Naive thymus-derived CD4-positive, alpha-beta T cell (primary cell): Measurements from ENCODE around the gene ITIH2. TPM values are rescaled to one million over a fixed set of nuclear protein-coding genes. Genes with fewer than 3 reads are reported as not detected.

ENCODE experiments used
- ATAC-seq: fragments of 150-1000 bp; cut with Tn5 transposase; 2 replicates; pipeline ENCODE4 v1.10.0; 2021; ENCODE audit warnings: mild to moderate bottlenecking, moderate library complexity
- CTCF ChIA-PET: fragments of 350-600 bp; sonication (Branson Sonifier 250); formaldehyde crosslinking; loops from one replicate; lab custom pipeline; 2021; ENCODE audit warnings: antibody characterized with exemption; lab: Charles Lee
- POLR2A ChIA-PET: fragments of 350-600 bp; sonication (Branson Sonifier 250); formaldehyde crosslinking; loops from one replicate; lab custom pipeline; 2021; ENCODE audit warnings: antibody characterized with exemption, inconsistent platforms; lab: Charles Lee
- DNase-seq, 9 donors: peaks; one replicate each; pipeline versions ENCODE4 v3.0.0 to v3.0.0-alpha.2; 2020 to 2022; ENCODE audit warnings: mixed read lengths in 1 of 9
- H3K27ac ChIP-seq: one replicate; pipeline ENCODE4 v1.7.0; 2013; ENCODE audit warnings: mild to moderate bottlenecking, low read depth, low read length, moderate library complexity
- H3K27me3 ChIP-seq, 2 donors: one replicate each; pipeline ENCODE4 v1.7.0; 2013; ENCODE audit warnings: low read length in 2 of 2, mild to moderate bottlenecking in 2 of 2, moderate library complexity in 2 of 2; ENCODE audit not compliant: control insufficient read depth in 2 of 2, insufficient read depth in 2 of 2
- H3K36me3 ChIP-seq, 3 experiments: 1 replicate in 2 of 3; 2 replicates in 1 of 3; pipeline ENCODE4 v1.7.0; 2013; ENCODE audit warnings: low read length in 3 of 3, mild to moderate bottlenecking in 3 of 3, moderate library complexity in 1 of 3; ENCODE audit not compliant: insufficient read depth in 3 of 3, control insufficient read depth in 2 of 3
- H3K4me1 ChIP-seq, 2 donors: one replicate each; pipeline ENCODE4 v1.7.0; 2013; ENCODE audit warnings: low read length in 2 of 2, mild to moderate bottlenecking in 2 of 2, moderate library complexity in 1 of 2; ENCODE audit not compliant: control insufficient read depth in 2 of 2, insufficient read depth in 2 of 2
- H3K4me3 ChIP-seq: 2 replicates; pipeline ENCODE4 v1.7.0; 2013; ENCODE audit warnings: mild to moderate bottlenecking, low read length
- H3K9me3 ChIP-seq, 3 experiments: 1 replicate in 2 of 3; 2 replicates in 1 of 3; pipeline ENCODE4 v1.7.0; 2013; ENCODE audit warnings: low read length in 3 of 3; ENCODE audit not compliant: control insufficient read depth in 2 of 3
- H3K27ac Mint-ChIP-seq, 9 donors: one replicate each; pipeline ENCODE4 v1.8.0; 2020 to 2022; ENCODE audit warnings: mixed read lengths in 9 of 9, mild to moderate bottlenecking in 8 of 9, moderate library complexity in 5 of 9, inconsistent platforms in 2 of 9
- H3K27me3 Mint-ChIP-seq, 5 donors: one replicate each; pipeline ENCODE4 v1.8.0; 2021 to 2022; ENCODE audit warnings: mixed read lengths in 5 of 5, mild to moderate bottlenecking in 1 of 5
- H3K36me3 Mint-ChIP-seq, 5 donors: one replicate each; pipeline ENCODE4 v1.8.0; 2020 to 2022; ENCODE audit warnings: mixed read lengths in 5 of 5, mild to moderate bottlenecking in 3 of 5, inconsistent platforms in 1 of 5
- H3K4me1 Mint-ChIP-seq, 7 donors: one replicate each; pipeline ENCODE4 v1.8.0; 2020 to 2022; ENCODE audit warnings: mixed read lengths in 7 of 7, mild to moderate bottlenecking in 3 of 7, inconsistent platforms in 1 of 7
- H3K4me3 Mint-ChIP-seq, 10 donors: one replicate each; pipeline ENCODE4 v1.8.0; 2020 to 2022; ENCODE audit warnings: mild to moderate bottlenecking in 10 of 10, mixed read lengths in 10 of 10, moderate library complexity in 6 of 10, inconsistent platforms in 2 of 10
- H3K9me3 Mint-ChIP-seq, 11 donors: one replicate each; pipeline ENCODE4 v1.8.0; 2020 to 2022; ENCODE audit warnings: mixed read lengths in 11 of 11, mild to moderate bottlenecking in 4 of 11, inconsistent platforms in 1 of 11, moderate library complexity in 1 of 11
- intact Hi-C, 2 donors: fragments of 100-400 bp; cut with micrococcal nuclease; formaldehyde crosslinking; loops; one replicate each; pipeline ENCODE4 v1.15.1; 2023
- polyA plus RNA-seq, 2 donors: library from polyadenylated mRNA; unstranded; fragments of 300-500 nt; fragmentation: Illumina TruSeq; gene quantifications; one replicate each; pipeline ENCODE4 v1.2.3, GENCODE V29; 2021
- total RNA-seq, 6 experiments: library from RNA in 5 of 6; stranded (reverse) in 5 of 6; gene quantifications; 1 replicate in 5 of 6; 2 replicates in 1 of 6; pipeline ENCODE4 v1.2.3 and lab custom pipeline; 2021 to 2026

The ITIH2 gene
- total and polyA plus RNA-seq, 7 experiments from 2014 or later = not detected

DNA sequence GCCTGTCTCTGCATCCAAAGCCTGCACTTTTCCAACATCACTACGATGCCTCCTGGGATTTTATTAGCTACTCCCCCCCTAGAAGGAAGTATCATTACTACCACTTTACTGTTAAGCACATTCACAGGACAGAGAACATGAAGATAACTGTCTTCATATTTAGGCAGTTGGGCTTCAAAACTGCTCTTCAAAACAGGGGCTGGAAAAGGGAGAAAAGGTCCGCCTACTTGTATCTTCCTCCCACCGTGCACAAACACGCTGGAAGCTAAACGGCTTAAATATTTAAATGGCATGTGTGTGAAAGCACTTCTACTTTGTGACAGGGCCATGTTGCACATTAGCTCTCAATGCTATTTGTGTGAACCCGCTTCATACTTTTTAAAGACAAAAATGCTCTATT, 37.3 kb upstream of the ITIH2 start:
- ChIA-PET POLR2A (no interaction called here), CTCF (no interaction called here)
- no peaks in the 10 kb centered on the region for H3K9me3 ChIP-seq
- H3K27ac ChIP-seq = no peak overlapping the region
- DNase-seq (no peak), ATAC-seq (no peak)
- H3K36me3 ChIP-seq = no peaks in the 10 kb centered on the region
- peaks cover 7 to 14% of the 10 kb centered on the region in 2 donors for H3K4me1 ChIP-seq
- Mint-ChIP-seq H3K27ac (peak overlapping the region in 1 of 9 donors; percentile 53), H3K4me1 (peaks cover 6 to 23% (median 21%) of the 10 kb centered on the region in 7 donors), H3K27me3 (peaks cover 54 to 74% (median 66%) of the 10 kb centered on the region in 5 donors), H3K4me3 (peak overlapping the region in 9 of 10 donors; percentile 77 to 91 (median 83)), H3K36me3 (peaks cover 0 to 2% (median 0%) of the 10 kb centered on the region in 5 donors), H3K9me3 (no peaks in the 10 kb centered on the region)
- H3K27me3 ChIP-seq = peaks cover 9 to 13% of the 10 kb centered on the region in 2 donors
- intact Hi-C loops = loop anchor here in 1 of 2 donors (2.0 kb wide), 1 partner anchor 21 kb away; no protein-coding TSS in a partner anchor
- peak overlapping the region; percentile 2 for H3K4me3 ChIP-seq

DNA sequence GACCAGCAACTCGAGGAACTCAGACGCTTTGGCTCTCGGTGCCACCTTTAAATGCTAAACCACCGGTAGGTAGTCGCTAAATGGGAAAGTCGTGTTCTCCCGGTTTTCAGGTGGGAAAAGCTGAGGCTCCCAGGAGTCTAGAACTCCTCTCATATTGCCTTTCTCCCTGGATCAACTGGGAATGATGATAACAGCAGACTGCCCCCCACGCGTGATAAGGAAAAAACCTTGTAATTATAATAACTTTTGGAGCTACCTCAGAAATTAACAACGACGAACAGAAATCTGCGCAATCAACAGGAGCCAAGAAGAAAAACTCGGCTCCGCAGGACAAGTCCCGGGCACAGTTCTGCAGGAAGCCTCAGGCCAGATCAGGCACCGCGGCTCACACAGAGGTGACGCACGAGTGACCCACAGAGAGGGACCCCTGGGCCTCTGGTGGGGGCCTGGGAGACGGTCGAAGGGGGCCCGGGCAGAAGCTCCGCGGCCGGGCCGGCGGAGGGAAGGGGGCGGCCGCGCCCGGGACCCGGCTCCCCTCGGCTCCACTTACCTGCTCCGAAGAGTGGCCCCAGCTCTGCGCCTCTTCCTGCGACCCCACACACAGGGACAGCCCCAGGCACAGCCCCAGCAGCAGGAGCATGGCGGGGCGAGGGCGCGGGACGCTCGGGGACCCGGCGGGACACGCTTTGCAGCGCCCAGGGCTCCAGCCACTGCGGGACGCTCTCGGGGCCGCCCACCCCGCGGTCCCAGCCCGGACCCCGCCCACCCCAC, 36.7 kb upstream of the ITIH2 start, which contains the start of gene ITIH5:
ITIH5 (minus strand) TSS at position 714 of the 771 bp plus-strand sequence; CDS start at position 640, 74 bp downstream.
- no peaks in the 10 kb centered on the region for H3K9me3 ChIP-seq
- Mint-ChIP-seq H3K27ac (peak within 1 kb of the TSS in 2 of 9 donors; percentile 53 to 60), H3K27me3 (peaks cover 52 to 74% (median 64%) of the 10 kb centered on the region in 5 donors)

DNA sequence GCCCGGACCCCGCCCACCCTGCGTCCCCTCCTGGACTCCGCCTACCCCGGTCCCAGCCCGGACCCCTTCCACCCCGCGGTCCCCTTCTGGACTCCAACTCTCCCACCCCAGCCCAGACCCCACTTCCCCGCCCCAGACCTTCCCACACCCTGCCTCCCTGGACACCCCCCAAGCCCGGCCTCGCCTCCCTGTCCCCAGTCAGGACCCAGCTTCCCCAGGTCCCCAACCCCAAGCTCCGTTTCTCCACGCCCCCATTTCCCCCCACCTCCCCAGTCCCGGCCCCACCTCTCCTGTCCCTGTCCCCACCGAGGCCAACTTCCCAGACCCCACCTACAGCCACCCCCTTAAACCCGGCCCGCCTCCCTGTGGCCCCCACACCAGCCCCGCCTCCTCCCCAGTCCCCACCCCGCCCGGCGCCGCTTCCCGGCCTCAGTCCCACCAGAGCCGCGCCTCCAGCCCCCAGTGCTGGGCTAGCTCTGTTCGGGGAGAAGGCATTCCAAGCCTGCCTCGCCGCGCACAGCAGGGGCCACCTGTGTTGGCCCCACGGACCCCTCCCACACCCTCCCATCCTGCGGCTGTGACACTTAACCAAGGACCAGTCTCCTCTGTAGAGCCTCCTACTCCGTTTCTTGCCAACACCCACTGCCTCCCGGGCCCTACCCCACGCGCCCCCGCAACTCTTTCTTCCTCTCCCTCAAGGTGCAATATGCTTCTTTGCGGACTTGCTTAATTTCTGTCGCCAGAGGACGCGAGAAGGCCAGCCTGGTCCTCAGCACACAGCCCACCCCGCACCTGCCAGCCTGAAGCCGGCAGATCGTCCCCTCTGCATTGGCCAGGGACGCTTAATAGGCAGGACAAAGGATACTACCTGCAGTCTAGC, 35.6 kb upstream of the ITIH2 start:
- DNase-seq = peak in 2 of 9 donors; percentile 7
- H3K4me3 ChIP-seq = no peak overlapping the region
- intact Hi-C loops = loop anchor here in 1 of 2 donors (2.0 kb wide), 1 partner anchor 19 kb away; no protein-coding TSS in a partner anchor

More for the DNA sequence above, 36.7 kb upstream of the ITIH2 start, which contains the start of gene ITIH5:
- POLR2A ChIA-PET = no interaction called here
- intact Hi-C loops = loop anchor here in 1 of 2 donors (2.0 kb wide), 1 partner anchor 20 kb away; no protein-coding TSS in a partner anchor
- Histone ChIP-seq H3K27me3 (peaks cover 9 to 13% of the 10 kb centered on the region in 2 donors), H3K27ac (no peak within 1 kb of the TSS), H3K4me1 (peaks cover 7 to 14% of the 10 kb centered on the region in 2 donors), H3K4me3 (peak within 1 kb of the TSS; percentile 2), H3K36me3 (no peaks in the 10 kb centered on the region)
- CTCF ChIA-PET = no interaction called here
- peak in 4 of 9 donors; percentile 2 to 9 (median 3) for DNase-seq
- ATAC-seq = no peak
- Mint-ChIP-seq H3K4me3 (peak within 1 kb of the TSS; percentile 65 to 91 (median 84)), H3K36me3 (peaks cover 0 to 4% (median 0%) of the 10 kb centered on the region in 5 donors), H3K9me3 (no peaks in the 10 kb centered on the region), H3K4me1 (peaks cover 6 to 23% (median 21%) of the 10 kb centered on the region in 7 donors)

DNA sequence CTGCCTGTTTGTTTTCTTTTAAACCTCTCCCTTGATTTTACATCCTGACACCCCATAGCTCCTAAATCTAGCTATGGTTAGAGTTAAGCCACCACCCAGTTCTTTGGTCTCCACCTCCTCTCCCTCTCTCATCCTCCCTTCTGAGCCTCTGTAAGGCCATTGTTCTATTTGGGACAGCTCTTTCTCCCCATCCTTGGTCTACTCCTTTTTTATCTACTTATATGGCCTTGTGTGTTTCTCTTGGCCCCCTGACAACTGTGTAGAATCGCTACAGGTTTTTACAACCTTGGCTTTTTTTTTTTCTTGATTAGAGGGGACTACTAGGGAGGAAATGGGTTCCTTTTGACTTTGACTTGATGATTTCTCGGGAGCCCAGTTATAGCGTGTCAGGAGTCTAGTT, 33.0 kb upstream of the ITIH2 start:
- Histone ChIP-seq H3K4me3 (no peak overlapping the region), H3K36me3 (no peaks in the 10 kb centered on the region), H3K27ac (no peak overlapping the region), H3K9me3 (no peaks in the 10 kb centered on the region), H3K27me3 (peaks cover 2 to 9% of the 10 kb centered on the region in 2 donors), H3K4me1 (peaks cover 7 to 14% of the 10 kb centered on the region in 2 donors)
- ChIA-PET POLR2A (no interaction called here), CTCF (interaction anchor here (0.9 kb wide), 1 partner anchor 14 kb away, joined by 3 read pairs; no protein-coding TSS in a partner anchor)
- ATAC-seq (no peak), DNase-seq (no peak)
- intact Hi-C loops = no loop called here
- H3K27ac Mint-ChIP-seq = no peak overlapping the region
- peaks cover 63 to 79% (median 66%) of the 10 kb centered on the region in 5 donors for H3K27me3 Mint-ChIP-seq
- peaks cover 0 to 4% (median 0%) of the 10 kb centered on the region in 11 donors for H3K9me3 Mint-ChIP-seq
- H3K36me3 Mint-ChIP-seq = peaks cover 0 to 4% (median 0%) of the 10 kb centered on the region in 5 donors
- H3K4me3 Mint-ChIP-seq = no peak overlapping the region
- H3K4me1 Mint-ChIP-seq = peaks cover 6 to 22% (median 20%) of the 10 kb centered on the region in 7 donors

More for the DNA sequence above, 35.6 kb upstream of the ITIH2 start:
- no peaks in the 10 kb centered on the region for H3K9me3 Mint-ChIP-seq
- H3K27ac Mint-ChIP-seq = peak overlapping the region in 1 of 9 donors; percentile 60
- Histone ChIP-seq H3K27me3 (peaks cover 9 to 11% of the 10 kb centered on the region in 2 donors), H3K36me3 (no peaks in the 10 kb centered on the region), H3K4me1 (peaks cover 7 to 14% of the 10 kb centered on the region in 2 donors), H3K9me3 (no peaks in the 10 kb centered on the region), H3K27ac (no peak overlapping the region)
- CTCF ChIA-PET = no interaction called here
- H3K36me3 Mint-ChIP-seq = peaks cover 0 to 4% (median 0%) of the 10 kb centered on the region in 5 donors
- H3K27me3 Mint-ChIP-seq = peaks cover 53 to 77% (median 69%) of the 10 kb centered on the region in 5 donors
- peak overlapping the region; percentile 53 to 88 (median 79) for H3K4me3 Mint-ChIP-seq
- ATAC-seq = peak; percentile 45
- H3K4me1 Mint-ChIP-seq = peaks cover 6 to 23% (median 21%) of the 10 kb centered on the region in 7 donors
- POLR2A ChIA-PET = no interaction called here

- DNase-seq (no peak), ATAC-seq (no peak)
- Mint-ChIP-seq H3K27ac (no peak overlapping the region), H3K4me1 (peaks cover 3 to 9% (median 7%) of the 10 kb centered on the region in 7 donors), H3K36me3 (peaks cover 0 to 4% (median 0%) of the 10 kb centered on the region in 5 donors), H3K9me3 (peaks cover 0 to 4% (median 0%) of the 10 kb centered on the region in 11 donors), H3K4me3 (no peak overlapping the region), H3K27me3 (peaks cover 56 to 81% (median 64%) of the 10 kb centered on the region in 5 donors)
- Histone ChIP-seq H3K9me3 (no peaks in the 10 kb centered on the region), H3K36me3 (no peaks in the 10 kb centered on the region), H3K27me3 (peaks cover 0 to 4% of the 10 kb centered on the region in 2 donors), H3K4me1 (peaks cover 0 to 3% of the 10 kb centered on the region in 2 donors), H3K27ac (no peak overlapping the region), H3K4me3 (no peak overlapping the region)
- intact Hi-C loops = no loop called here
- CTCF ChIA-PET = no interaction called here
- POLR2A ChIA-PET = no interaction called here
Measured at GRCh38 chr10:7672341-7673134, 30.6 kb upstream of the ITIH2 start.
